ENCODE results near the gene AKAP6.

- TF ChIP-seq CTCF (IDR thresholded peaks at IDR 0.05; ENCODE audit: control extremely low read depth in 1 of 3, insufficient read depth in 1 of 3, low read depth in 1 of 3, low read length in 3 of 3): no peak
- TF ChIP-seq SP4 (IDR thresholded peaks at IDR 0.05; ENCODE audit: low read length): no peak
- no peak for TF ChIP-seq MAFK (IDR thresholded peaks at IDR 0.05; ENCODE audit: low read depth, low read length)
- TF ChIP-seq, protein P1, sequence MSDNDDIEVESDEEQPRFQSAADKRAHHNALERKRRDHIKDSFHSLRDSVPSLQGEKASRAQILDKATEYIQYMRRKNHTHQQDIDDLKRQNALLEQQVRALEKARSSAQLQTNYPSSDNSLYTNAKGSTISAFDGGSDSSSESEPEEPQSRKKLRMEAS (IDR thresholded peaks at IDR 0.05): no peak
- TF ChIP-seq TEAD4 (IDR thresholded peaks at IDR 0.05; ENCODE audit: low read depth, low read length): no peak
- TF ChIP-seq POLR2A (IDR thresholded peaks at IDR 0.05; ENCODE audit: control extremely low read depth in 1 of 2, low read depth in 2 of 2, low read length in 2 of 2): no peak
- no peak for TF ChIP-seq RFX5 (IDR thresholded peaks at IDR 0.05; ENCODE audit: borderline replicate concordance, low read depth, low read length)
These were observed 97.7 kb downstream of the AKAP6 start for GRCh38 chr14:32426586-32427388.
